ENCODE data around the gene OGDHL. TPM values are rescaled to one million over a fixed set of nuclear protein-coding genes. Genes with fewer than 3 reads are reported as not detected.

Gene OGDHL
- total RNA-seq, 2 donors from 2014 or later, result 2.6 to 4.3 TPM

DNA sequence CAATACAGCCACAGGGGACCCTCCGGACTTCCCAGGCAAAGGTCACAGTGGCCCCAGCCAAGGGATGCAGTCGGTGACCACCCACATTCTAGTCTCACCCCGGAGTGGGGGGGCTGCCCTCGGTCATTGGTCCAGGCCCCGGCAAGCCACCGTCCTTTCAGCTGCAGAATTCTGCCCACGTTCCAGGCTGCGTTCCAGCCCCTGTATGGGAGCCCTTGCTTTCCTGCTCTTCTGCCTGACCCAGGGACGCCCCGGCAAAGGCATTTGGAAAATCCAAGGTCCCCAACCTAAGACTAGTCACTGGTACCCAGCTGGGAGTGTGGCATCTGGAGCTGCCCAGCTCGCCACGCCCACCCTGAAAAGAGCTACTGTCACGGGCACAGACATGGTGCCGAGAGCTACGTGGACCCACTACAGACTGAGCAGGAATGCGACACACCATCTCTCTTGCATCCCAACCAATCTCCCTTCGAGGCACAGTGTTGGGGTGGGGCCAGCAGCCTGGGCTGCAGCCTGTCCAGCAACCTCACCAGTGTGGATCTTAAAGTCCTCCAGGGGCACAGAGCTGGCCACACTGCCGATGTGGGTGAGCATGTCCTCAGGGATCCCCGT lies 18.6 kb downstream of the OGDHL start:
- DNase-seq (no peak), ATAC-seq (no peak)
- no peak for TF ChIP-seq CTCF (IDR thresholded peaks at IDR 0.05)
- TF ChIP-seq POLR2A (IDR thresholded peaks at IDR 0.05), result no peak
- WGBS, 2 donors, result 80 to 86% methylated on average over 1 to 17 of the region's 19 CpGs
- H3K36me3 ChIP-seq (replicated peaks in 1 of 2; ENCODE audit: insufficient read depth in 1 of 2, low read depth in 2 of 2), result no peaks in the 10 kb centered on the region
- H3K4me3 ChIP-seq, result no peak overlapping the region
- H3K27me3 ChIP-seq, result no peaks in the 10 kb centered on the region
- no peaks in the 10 kb centered on the region for H3K9me3 ChIP-seq
- no peaks in the 10 kb centered on the region for H3K4me1 ChIP-seq
- no peak overlapping the region for H3K27ac ChIP-seq
- intact Hi-C loops (cut with DNase I), result no loop called here

- H3K27me3 ChIP-seq, result no peaks in the 10 kb centered on the region
- WGBS, 2 donors, result 84 to 95% methylated on average over 11 to 23 of the region's 23 CpGs
- TF ChIP-seq CTCF (IDR thresholded peaks at IDR 0.05) (no peak), POLR2A (IDR thresholded peaks at IDR 0.05) (no peak)
- H3K4me1 ChIP-seq, result no peaks in the 10 kb centered on the region
- H3K4me3 ChIP-seq, result no peak overlapping the region
- intact Hi-C loops (cut with DNase I), result no loop called here
- DNase-seq (no peak), ATAC-seq (no peak)
- no peak overlapping the region for H3K27ac ChIP-seq
- no peaks in the 10 kb centered on the region for H3K36me3 ChIP-seq (replicated peaks in 1 of 2; ENCODE audit: insufficient read depth in 1 of 2, low read depth in 2 of 2)
- no peaks in the 10 kb centered on the region for H3K9me3 ChIP-seq
Measured at GRCh38 chr10:49742683-49743463, 19.2 kb downstream of the OGDHL start.

DNA sequence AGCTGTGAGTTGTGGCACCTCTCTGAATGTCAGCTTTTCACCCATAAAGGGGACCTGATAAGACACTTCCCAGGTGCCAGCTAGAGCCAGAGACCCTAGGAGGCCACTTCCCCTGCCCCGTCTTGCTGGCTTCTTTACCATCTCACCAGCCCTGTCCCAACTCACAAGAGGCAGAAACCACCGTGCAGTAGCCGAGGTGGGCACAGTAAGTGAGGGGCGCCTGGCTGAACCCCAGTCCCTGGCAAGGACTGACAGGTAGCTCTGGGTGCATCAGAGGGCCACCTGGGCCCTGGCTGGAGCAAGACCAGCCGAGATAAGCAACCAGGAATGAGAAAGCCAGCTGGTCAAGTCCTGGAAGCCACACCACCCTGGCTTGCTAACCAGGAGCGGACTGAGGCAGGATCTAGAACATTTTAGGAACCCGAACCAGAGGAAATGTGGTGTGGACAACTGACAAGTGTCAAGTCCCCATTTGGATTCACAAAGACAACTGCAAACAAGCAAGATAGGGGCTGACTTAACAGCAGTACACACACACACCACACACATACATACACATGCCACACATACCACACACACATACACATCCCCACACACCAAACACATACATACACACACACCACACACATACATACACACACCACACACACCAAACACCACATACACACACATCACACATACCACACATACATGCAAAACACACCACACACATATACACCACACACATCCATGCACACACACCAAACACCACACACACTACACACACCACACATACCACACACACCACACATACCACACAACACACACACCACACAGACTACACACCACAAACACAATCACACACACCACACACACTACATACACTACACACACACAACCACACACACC lies 20.8 kb downstream of the OGDHL start:
- H3K4me1 ChIP-seq, result no peaks in the 10 kb centered on the region
- H3K4me3 ChIP-seq, result no peak overlapping the region
- no peaks in the 10 kb centered on the region for H3K9me3 ChIP-seq
- H3K36me3 ChIP-seq (replicated peaks in 1 of 2; ENCODE audit: insufficient read depth in 1 of 2, low read depth in 2 of 2), result no peaks in the 10 kb centered on the region
- intact Hi-C loops (cut with DNase I), result no loop called here
- no peak for TF ChIP-seq POLR2A (IDR thresholded peaks at IDR 0.05)
- TF ChIP-seq CTCF (IDR thresholded peaks at IDR 0.05), result no peak
- WGBS, 2 donors, result 57 to 78% methylated on average over 5 to 7 of the region's 7 CpGs
- H3K27ac ChIP-seq, result no peak overlapping the region
- DNase-seq (no peak), ATAC-seq (no peak)
- no peaks in the 10 kb centered on the region for H3K27me3 ChIP-seq

- DNase-seq, result no peak
- 93 to 94% methylated on average over 9 to 10 of the region's 16 CpGs for WGBS, 2 donors
- Histone ChIP-seq H3K4me1 (no peaks in the 10 kb centered on the region), H3K27me3 (no peaks in the 10 kb centered on the region), H3K9me3 (no peaks in the 10 kb centered on the region), H3K27ac (no peak overlapping the region), H3K4me3 (no peak overlapping the region), H3K36me3 (replicated peaks in 1 of 2; ENCODE audit: insufficient read depth in 1 of 2, low read depth in 2 of 2) (no peaks in the 10 kb centered on the region)
- intact Hi-C loops (cut with DNase I), result no loop called here
- TF ChIP-seq CTCF (IDR thresholded peaks at IDR 0.05), result no peak
- no peak for TF ChIP-seq POLR2A (IDR thresholded peaks at IDR 0.05)
- ATAC-seq, result no peak
Measured at GRCh38 chr10:49740346-49741107, 21.6 kb downstream of the OGDHL start.
